Tibial nerve (tissue), 4 donors: Measurements from ENCODE around the gene KIAA1210.

Experiments used
- CTCF ChIP-seq, 5 experiments: fragments of 200-600 bp in 3 of 5; fragments of 450-650 bp in 2 of 5; sonication (generic) in 3 of 5; IDR thresholded peaks; one replicate each; pipeline ENCODE4 v1.5.1; 2016 to 2019; ENCODE audit warnings: antibody characterized with exemption in 5 of 5, mild to moderate bottlenecking in 3 of 5, moderate library complexity in 2 of 5
- EP300 ChIP-seq, 2 donors: sonication (generic); formaldehyde crosslinking; IDR thresholded peaks; one replicate each; pipeline ENCODE4 v1.6.1; 2017; ENCODE audit warnings: antibody characterized with exemption in 2 of 2, mild to moderate bottlenecking in 1 of 2
- POLR2A ChIP-seq, 2 donors: fragments of 450-650 bp; IDR thresholded peaks; one replicate each; pipeline ENCODE4 v1.6.1; 2017; ENCODE audit warnings: antibody characterized with exemption in 2 of 2, mild to moderate bottlenecking in 2 of 2, moderate library complexity in 2 of 2

GRCh38 chrX:119094819-119095218 is 32.8 kb downstream of the KIAA1210 start:
- TF ChIP-seq CTCF (IDR thresholded peaks at IDR 0.05) (no peak), EP300 (IDR thresholded peaks at IDR 0.05) (no peak), POLR2A (IDR thresholded peaks at IDR 0.05) (no peak)
